ENCODE measurements around the gene KIF20B. TPM values are rescaled to one million over a fixed set of nuclear protein-coding genes. Genes with fewer than 3 reads are reported as not detected.
"Not testable (repeated sequence)": the region's sequence is repeated elsewhere in the genome, so short reads cannot be mapped to it uniquely, and the experiment has no call there.

Gene KIF20B
- polyA plus RNA-seq, 6 donors from 2014 or later = 17.3 to 38.0 (median 25.0) TPM

- DNase-seq; H3K4me1 Mint-ChIP-seq; H3K9me3 Mint-ChIP-seq; H3K27me3 Mint-ChIP-seq; H3K27ac Mint-ChIP-seq; H3K4me3 Mint-ChIP-seq; ATAC-seq (ENCODE audit: low read depth in 2 of 2): not testable (repeated sequence)
- peaks cover 23 to 48% of the 10 kb centered on the region in 2 donors for H3K36me3 Mint-ChIP-seq
These were observed 62.3 kb downstream of the KIF20B start for GRCh38 chr10:89763671-89764070.

GRCh38 chr10:89771684-89772083 lies 70.3 kb downstream of the KIF20B start:
- peaks cover 2 to 6% (median 4%) of the 10 kb centered on the region in 3 donors for H3K4me1 Mint-ChIP-seq
- no peaks in the 10 kb centered on the region for H3K9me3 Mint-ChIP-seq
- H3K4me3 Mint-ChIP-seq = no peak overlapping the region
- DNase-seq (no peak), ATAC-seq (ENCODE audit: low read depth in 2 of 2) (no peak)
- no peak overlapping the region for H3K27ac Mint-ChIP-seq
- no peaks in the 10 kb centered on the region for H3K27me3 Mint-ChIP-seq
- H3K36me3 Mint-ChIP-seq = peaks cover 42% of the 10 kb centered on the region in 2 donors

GRCh38 chr10:89773081-89773480 lies 71.7 kb downstream of the KIF20B start:
- no peak overlapping the region for H3K4me3 Mint-ChIP-seq
- ATAC-seq (ENCODE audit: low read depth in 2 of 2) (no peak), DNase-seq (no peak)
- H3K9me3 Mint-ChIP-seq = no peaks in the 10 kb centered on the region
- peaks cover 2 to 6% (median 4%) of the 10 kb centered on the region in 3 donors for H3K4me1 Mint-ChIP-seq
- no peaks in the 10 kb centered on the region for H3K27me3 Mint-ChIP-seq
- H3K27ac Mint-ChIP-seq = peak overlapping the region in 1 of 6 donors; percentile 11
- H3K36me3 Mint-ChIP-seq = peaks cover 50 to 55% of the 10 kb centered on the region in 2 donors

GRCh38 chr10:89776665-89777064 lies 75.3 kb downstream of the KIF20B start:
- no peaks in the 10 kb centered on the region for H3K9me3 Mint-ChIP-seq
- DNase-seq (no peak), ATAC-seq (ENCODE audit: low read depth in 2 of 2) (no peak)
- H3K27me3 Mint-ChIP-seq = no peaks in the 10 kb centered on the region
- peaks cover 36% of the 10 kb centered on the region in 2 donors for H3K36me3 Mint-ChIP-seq
- no peak overlapping the region for H3K4me3 Mint-ChIP-seq
- H3K4me1 Mint-ChIP-seq = no peaks in the 10 kb centered on the region
- no peak overlapping the region for H3K27ac Mint-ChIP-seq

GRCh38 chr10:89782470-89782869 lies 81.1 kb downstream of the KIF20B start:
- DNase-seq (no peak), ATAC-seq (ENCODE audit: low read depth in 2 of 2) (no peak)
- Mint-ChIP-seq H3K9me3 (peaks cover 0 to 3% (median 0%) of the 10 kb centered on the region in 7 donors), H3K4me1 (no peaks in the 10 kb centered on the region), H3K27me3 (no peaks in the 10 kb centered on the region), H3K27ac (no peak overlapping the region), H3K36me3 (peaks cover 11 to 16% of the 10 kb centered on the region in 2 donors), H3K4me3 (no peak overlapping the region)

GRCh38 chr10:89783406-89783805 lies 82.0 kb downstream of the KIF20B start:
- Mint-ChIP-seq H3K9me3 (peaks cover 0 to 3% (median 0%) of the 10 kb centered on the region in 7 donors), H3K27me3 (no peaks in the 10 kb centered on the region), H3K27ac (peak overlapping the region in 2 of 6 donors; percentile 11 to 16), H3K4me1 (no peaks in the 10 kb centered on the region), H3K36me3 (peaks cover 5 to 7% of the 10 kb centered on the region in 2 donors), H3K4me3 (no peak overlapping the region)
- ATAC-seq (ENCODE audit: low read depth in 2 of 2) (no peak), DNase-seq (no peak)

GRCh38 chr10:89785095-89785494 lies 83.7 kb downstream of the KIF20B start:
- DNase-seq (no peak), ATAC-seq (ENCODE audit: low read depth in 2 of 2) (no peak)
- no peak overlapping the region for H3K27ac Mint-ChIP-seq
- H3K4me3 Mint-ChIP-seq = no peak overlapping the region
- peaks cover 0 to 3% (median 0%) of the 10 kb centered on the region in 7 donors for H3K9me3 Mint-ChIP-seq
- H3K4me1 Mint-ChIP-seq = no peaks in the 10 kb centered on the region
- H3K27me3 Mint-ChIP-seq = peaks cover 0 to 12% (median 12%) of the 10 kb centered on the region in 3 donors
- peaks cover 0 to under 1% of the 10 kb centered on the region in 2 donors for H3K36me3 Mint-ChIP-seq

- peaks cover 4 to 17% (median 14%) of the 10 kb centered on the region in 3 donors for H3K27me3 Mint-ChIP-seq
- no peaks in the 10 kb centered on the region for H3K4me1 Mint-ChIP-seq
- peaks cover 0 to 3% (median 0%) of the 10 kb centered on the region in 7 donors for H3K9me3 Mint-ChIP-seq
- peak overlapping the region in 2 of 6 donors; percentile 2 to 53 for H3K27ac Mint-ChIP-seq
- ATAC-seq (ENCODE audit: low read depth in 2 of 2) = no peak
- no peaks in the 10 kb centered on the region for H3K36me3 Mint-ChIP-seq
- no peak for DNase-seq
- peak overlapping the region in 1 of 8 donors; percentile 10 for H3K4me3 Mint-ChIP-seq
These were observed 87.9 kb downstream of the KIF20B start for GRCh38 chr10:89789188-89789877.

- Mint-ChIP-seq H3K9me3 (no peaks in the 10 kb centered on the region), H3K36me3 (no peaks in the 10 kb centered on the region), H3K4me1 (peaks cover 4 to 6% (median 6%) of the 10 kb centered on the region in 3 donors), H3K4me3 (no peak overlapping the region), H3K27ac (no peak overlapping the region), H3K27me3 (peaks cover 4 to 17% (median 14%) of the 10 kb centered on the region in 3 donors)
- ATAC-seq (ENCODE audit: low read depth in 2 of 2) = no peak
- DNase-seq = no peak
These were observed 90.8 kb downstream of the KIF20B start for GRCh38 chr10:89792187-89792586.

GRCh38 chr10:89793649-89794254 lies 92.4 kb downstream of the KIF20B start:
- Mint-ChIP-seq H3K4me1 (peaks cover 4 to 6% (median 6%) of the 10 kb centered on the region in 3 donors), H3K4me3 (no peak overlapping the region), H3K36me3 (no peaks in the 10 kb centered on the region), H3K27ac (peak overlapping the region in 2 of 6 donors; percentile 27 to 41), H3K9me3 (no peaks in the 10 kb centered on the region), H3K27me3 (peaks cover 4 to 17% (median 14%) of the 10 kb centered on the region in 3 donors)
- ATAC-seq (ENCODE audit: low read depth in 2 of 2) (peak; percentile 61 to 85), DNase-seq (peak; percentile 58)

- H3K9me3 Mint-ChIP-seq = no peaks in the 10 kb centered on the region
- H3K27ac Mint-ChIP-seq = no peak overlapping the region
- H3K27me3 Mint-ChIP-seq = no peaks in the 10 kb centered on the region
- ATAC-seq (ENCODE audit: low read depth in 2 of 2) (peak in 1 of 2 donors; percentile 39), DNase-seq (no peak)
- H3K4me3 Mint-ChIP-seq = no peak overlapping the region
- no peaks in the 10 kb centered on the region for H3K36me3 Mint-ChIP-seq
- peaks cover 4 to 8% (median 6%) of the 10 kb centered on the region in 3 donors for H3K4me1 Mint-ChIP-seq
These were observed 94.5 kb downstream of the KIF20B start for GRCh38 chr10:89795840-89796239.

- H3K27me3 Mint-ChIP-seq = no peaks in the 10 kb centered on the region
- no peak for ATAC-seq (ENCODE audit: low read depth in 2 of 2)
- H3K9me3 Mint-ChIP-seq = no peaks in the 10 kb centered on the region
- H3K27ac Mint-ChIP-seq = no peak overlapping the region
- H3K4me1 Mint-ChIP-seq = peaks cover 4 to 8% (median 6%) of the 10 kb centered on the region in 3 donors
- no peak for DNase-seq
- H3K4me3 Mint-ChIP-seq = no peak overlapping the region
- no peaks in the 10 kb centered on the region for H3K36me3 Mint-ChIP-seq
These were observed 96.7 kb downstream of the KIF20B start for GRCh38 chr10:89798092-89798491.

GRCh38 chr10:89799573-89799972 lies 98.2 kb downstream of the KIF20B start:
- Mint-ChIP-seq H3K4me3 (no peak overlapping the region), H3K9me3 (no peaks in the 10 kb centered on the region), H3K27ac (peak overlapping the region in 1 of 6 donors; percentile 62), H3K36me3 (no peaks in the 10 kb centered on the region), H3K27me3 (no peaks in the 10 kb centered on the region), H3K4me1 (peaks cover 4 to 8% (median 6%) of the 10 kb centered on the region in 3 donors)
- no peak for ATAC-seq (ENCODE audit: low read depth in 2 of 2)
- no peak for DNase-seq

GRCh38 chr10:89805599-89806013 lies 104.2 kb downstream of the KIF20B start:
- Mint-ChIP-seq H3K27ac (no peak overlapping the region), H3K27me3 (peaks cover 0 to 4% (median 0%) of the 10 kb centered on the region in 3 donors), H3K4me3 (no peak overlapping the region), H3K36me3 (no peaks in the 10 kb centered on the region), H3K4me1 (no peaks in the 10 kb centered on the region), H3K9me3 (no peaks in the 10 kb centered on the region)
- no peak for ATAC-seq (ENCODE audit: low read depth in 2 of 2)
- no peak for DNase-seq

Data from naive B cell (primary cell).